Mucosa of descending colon (tissue), 3 donors: ENCODE measurements around the gene SOCS2. TPM values are rescaled to one million over a fixed set of nuclear protein-coding genes. Genes with fewer than 3 reads are reported as not detected.
"Not testable (repeated sequence)": the region's sequence is repeated elsewhere in the genome, so short reads cannot be mapped to it uniquely, and the experiment has no call there.

ENCODE experiments used
- ATAC-seq: fragments of 200-7000 bp; cut with Tn5 transposase; one replicate; pipeline ENCODE4 v1.9.1; 2020; ENCODE audit warnings: mild to moderate bottlenecking, moderate library complexity
- DNase-seq, 3 donors: peaks; one replicate each; pipeline ENCODE4 v3.0.0-alpha.2; 2020
- H3K36me3 ChIP-seq: fragments of 200-600 bp; one replicate; pipeline ENCODE4 v1.8.0; 2021; ENCODE audit warnings: low read depth, mild to moderate bottlenecking
- H3K4me1 ChIP-seq: fragments of 200-600 bp; one replicate; pipeline ENCODE4 v1.8.0; 2021; ENCODE audit warnings: low read depth, mild to moderate bottlenecking
- H3K4me3 ChIP-seq: fragments of 200-600 bp; one replicate; pipeline ENCODE4 v1.8.0; 2021; ENCODE audit warnings: mild to moderate bottlenecking
- H3K9me3 ChIP-seq: fragments of 200-600 bp; one replicate; pipeline ENCODE4 v1.8.0; 2021; ENCODE audit warnings: mild to moderate bottlenecking
- intact Hi-C, 2 donors: fragments of 100-400 bp; cut with DNase I in 1 of 2; cut with micrococcal nuclease in 1 of 2; formaldehyde crosslinking; loops; one replicate each; pipeline versions ENCODE4 v1.11.0 to v1.11.1; 2022; cut with DNase I, micrococcal nuclease
- total RNA-seq, 3 donors: library from RNA; stranded (reverse); fragmentation: NEBNext Ultra II Directional in 2 of 3; extraction: Animal tissue kit (Norgen Biotek cat#: 25700) in 2 of 3; gene quantifications; one replicate each; pipeline versions ENCODE4 v1.2.1 to v1.2.4, GENCODE V29; 2021 to 2023
- TF ChIP-seq, protein P1 (sequence below): fragments of 200-600 bp; IDR thresholded peaks from one replicate; pipeline ENCODE4 v1.8.0; 2022; ENCODE audit warnings: antibody characterized with exemption, mild to moderate bottlenecking
- donor health status: DM: no; HTN: no; CAD: no; lungs with moderate emphysema.
- donor health status: DM: no; HTN: no; CAD: no.
- donor health status: DM: no; HTN: yes; CAD: no.

Gene SOCS2
- total RNA-seq, 3 donors from 2014 or later = 23.3 to 40.7 (median 27.6) TPM

GRCh38 chr12:93541578-93542225 lies 30.8 kb upstream of the SOCS2 start:
- Histone ChIP-seq H3K36me3 (no peaks in the 10 kb centered on the region), H3K4me1 (no peaks in the 10 kb centered on the region), H3K4me3 (no peak overlapping the region), H3K9me3 (no peaks in the 10 kb centered on the region)
- ATAC-seq (no peak), DNase-seq (no peak)
- intact Hi-C loops = no loop called here
- TF ChIP-seq, protein P1, sequence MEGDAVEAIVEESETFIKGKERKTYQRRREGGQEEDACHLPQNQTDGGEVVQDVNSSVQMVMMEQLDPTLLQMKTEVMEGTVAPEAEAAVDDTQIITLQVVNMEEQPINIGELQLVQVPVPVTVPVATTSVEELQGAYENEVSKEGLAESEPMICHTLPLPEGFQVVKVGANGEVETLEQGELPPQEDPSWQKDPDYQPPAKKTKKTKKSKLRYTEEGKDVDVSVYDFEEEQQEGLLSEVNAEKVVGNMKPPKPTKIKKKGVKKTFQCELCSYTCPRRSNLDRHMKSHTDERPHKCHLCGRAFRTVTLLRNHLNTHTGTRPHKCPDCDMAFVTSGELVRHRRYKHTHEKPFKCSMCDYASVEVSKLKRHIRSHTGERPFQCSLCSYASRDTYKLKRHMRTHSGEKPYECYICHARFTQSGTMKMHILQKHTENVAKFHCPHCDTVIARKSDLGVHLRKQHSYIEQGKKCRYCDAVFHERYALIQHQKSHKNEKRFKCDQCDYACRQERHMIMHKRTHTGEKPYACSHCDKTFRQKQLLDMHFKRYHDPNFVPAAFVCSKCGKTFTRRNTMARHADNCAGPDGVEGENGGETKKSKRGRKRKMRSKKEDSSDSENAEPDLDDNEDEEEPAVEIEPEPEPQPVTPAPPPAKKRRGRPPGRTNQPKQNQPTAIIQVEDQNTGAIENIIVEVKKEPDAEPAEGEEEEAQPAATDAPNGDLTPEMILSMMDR = no peak

GRCh38 chr12:93547778-93548177 lies 24.7 kb upstream of the SOCS2 start:
- intact Hi-C loops = no loop called here
- DNase-seq (no peak), ATAC-seq (no peak)
- Histone ChIP-seq H3K36me3 (no peaks in the 10 kb centered on the region), H3K4me1 (no peaks in the 10 kb centered on the region), H3K4me3 (no peak overlapping the region), H3K9me3 (no peaks in the 10 kb centered on the region)
- TF ChIP-seq, protein P1 = no peak

DNA sequence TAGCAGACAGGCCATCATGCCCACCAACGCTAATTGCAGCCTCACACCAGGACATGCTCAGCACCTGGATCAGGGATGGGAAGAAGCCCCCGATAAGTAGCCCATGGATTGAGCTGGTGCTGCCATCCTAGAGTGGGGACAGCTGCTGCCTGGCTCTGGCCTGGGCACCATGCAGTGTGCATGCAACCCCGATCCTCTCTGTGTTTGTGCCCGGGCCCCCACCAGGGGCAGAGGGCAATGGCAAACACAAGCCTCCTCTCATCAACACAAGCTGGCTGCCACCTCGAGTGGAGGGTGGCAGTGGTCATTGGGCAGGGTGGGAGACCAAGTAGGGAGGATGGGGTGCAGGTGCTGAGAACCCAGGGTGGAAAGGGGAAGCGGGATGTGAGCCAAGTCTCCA lies 23.3 kb upstream of the SOCS2 start:
- TF ChIP-seq, protein P1 = no peak
- Histone ChIP-seq H3K4me3 (no peak overlapping the region), H3K4me1 (no peaks in the 10 kb centered on the region), H3K36me3 (no peaks in the 10 kb centered on the region), H3K9me3 (no peaks in the 10 kb centered on the region)
- ATAC-seq = no peak
- DNase-seq = no peak
- intact Hi-C loops = no loop called here

DNA sequence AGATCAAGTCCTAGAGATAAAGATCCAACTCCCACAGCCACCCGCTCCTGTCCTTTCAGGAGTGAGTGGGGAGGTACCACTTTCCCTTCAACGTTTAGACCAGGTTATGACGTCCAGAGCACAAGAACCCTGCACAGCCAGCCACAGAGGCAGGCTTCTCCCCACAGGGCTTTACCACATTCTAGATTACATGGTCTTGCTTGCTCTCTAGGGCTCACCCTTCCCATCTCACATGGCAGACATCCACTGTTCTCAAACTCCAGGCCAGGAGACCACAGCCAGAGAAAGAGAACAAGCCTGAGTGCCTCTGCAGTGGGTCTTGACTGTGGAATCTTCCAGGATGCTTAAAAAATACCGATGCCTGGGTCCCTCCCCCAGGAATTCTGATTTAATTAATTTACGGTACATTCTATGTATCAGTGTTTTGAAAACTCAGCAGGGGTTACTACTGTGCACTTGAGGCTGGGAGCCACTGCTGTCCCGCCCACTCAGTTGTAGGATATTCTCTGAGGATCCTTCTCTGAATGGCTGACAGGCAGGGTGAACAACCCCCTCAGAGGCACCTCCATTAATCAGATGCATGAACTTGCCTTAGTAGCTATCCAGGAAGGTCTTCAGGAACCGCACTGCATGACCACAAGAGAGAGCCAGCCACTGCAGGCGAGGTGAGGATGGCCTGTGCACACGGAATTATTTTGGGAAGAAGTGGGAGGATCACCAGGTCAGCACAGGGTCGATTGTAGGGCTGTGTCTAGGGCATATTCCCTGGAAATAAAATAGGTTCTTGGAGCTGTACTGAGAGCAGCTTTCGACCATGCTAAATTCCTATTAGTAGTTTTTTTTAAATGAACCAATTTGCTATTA lies 21.5 kb upstream of the SOCS2 start:
- no peak for ATAC-seq

DNA sequence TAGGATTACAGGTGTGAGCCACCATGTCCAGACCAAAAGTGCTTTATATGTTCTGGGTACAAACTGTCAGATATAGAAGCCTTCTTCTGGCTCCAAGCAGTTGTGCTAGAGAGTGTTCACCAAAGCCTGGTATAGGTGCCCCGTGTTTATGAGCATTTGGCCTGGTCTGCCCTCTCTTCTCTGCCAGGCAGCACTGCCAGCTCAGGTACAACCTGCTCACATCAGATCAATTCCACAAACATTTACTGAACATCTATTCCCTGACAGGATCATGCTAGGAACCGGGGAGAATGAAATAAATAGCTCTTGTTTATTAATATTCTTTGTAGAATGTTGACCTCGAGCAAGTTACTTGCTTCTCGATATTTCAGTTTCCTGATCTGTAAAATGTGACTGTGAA lies 20.0 kb upstream of the SOCS2 start:
- Histone ChIP-seq H3K4me1 (no peaks in the 10 kb centered on the region), H3K36me3 (no peaks in the 10 kb centered on the region), H3K4me3 (no peak overlapping the region), H3K9me3 (no peaks in the 10 kb centered on the region)
- intact Hi-C loops = no loop called here
- no peak for ATAC-seq
- no peak for DNase-seq
- TF ChIP-seq, protein P1 = no peak

More for the DNA sequence above, 21.5 kb upstream of the SOCS2 start:
- TF ChIP-seq, protein P1 = no peak
- DNase-seq = no peak
- no peaks in the 10 kb centered on the region for H3K36me3 ChIP-seq
- no peaks in the 10 kb centered on the region for H3K9me3 ChIP-seq
- no peaks in the 10 kb centered on the region for H3K4me1 ChIP-seq
- intact Hi-C loops = no loop called here
- H3K4me3 ChIP-seq = no peak overlapping the region

GRCh38 chr12:93557879-93558278 lies 14.6 kb upstream of the SOCS2 start:
- DNase-seq, H3K36me3 ChIP-seq, H3K4me3 ChIP-seq, ATAC-seq, intact Hi-C loops, H3K4me1 ChIP-seq: not testable (repeated sequence)
- H3K9me3 ChIP-seq = peaks cover 18% of the 10 kb centered on the region

DNA sequence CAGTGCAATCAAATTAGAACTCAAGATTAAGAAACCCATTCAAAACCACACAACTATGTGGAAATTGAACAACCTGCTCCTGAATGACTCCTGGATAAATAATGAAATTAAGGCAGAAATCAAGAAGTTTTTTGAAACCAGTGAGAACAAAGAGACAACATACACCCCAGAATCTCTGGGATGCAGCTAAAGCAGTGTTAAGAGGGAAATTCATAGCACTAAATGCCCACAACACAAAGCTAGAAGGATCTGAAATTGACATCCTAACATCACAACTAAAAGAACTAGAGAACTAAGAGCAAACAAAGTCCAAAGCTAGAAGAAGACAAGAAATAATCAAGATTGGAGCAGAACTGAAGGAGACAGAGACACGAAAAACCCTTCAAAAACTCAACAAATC lies 13.8 kb upstream of the SOCS2 start:
- H3K9me3 ChIP-seq = peaks cover 18% of the 10 kb centered on the region
- ATAC-seq, H3K4me3 ChIP-seq, H3K4me1 ChIP-seq, DNase-seq, H3K36me3 ChIP-seq, intact Hi-C loops: not testable (repeated sequence)
